Measurements from ENCODE around the gene ARHGAP24.
"Not testable (repeated sequence)": the region's sequence is repeated elsewhere in the genome, so short reads cannot be mapped to it uniquely, and the experiment has no call there.

Gene ARHGAP24

DNA sequence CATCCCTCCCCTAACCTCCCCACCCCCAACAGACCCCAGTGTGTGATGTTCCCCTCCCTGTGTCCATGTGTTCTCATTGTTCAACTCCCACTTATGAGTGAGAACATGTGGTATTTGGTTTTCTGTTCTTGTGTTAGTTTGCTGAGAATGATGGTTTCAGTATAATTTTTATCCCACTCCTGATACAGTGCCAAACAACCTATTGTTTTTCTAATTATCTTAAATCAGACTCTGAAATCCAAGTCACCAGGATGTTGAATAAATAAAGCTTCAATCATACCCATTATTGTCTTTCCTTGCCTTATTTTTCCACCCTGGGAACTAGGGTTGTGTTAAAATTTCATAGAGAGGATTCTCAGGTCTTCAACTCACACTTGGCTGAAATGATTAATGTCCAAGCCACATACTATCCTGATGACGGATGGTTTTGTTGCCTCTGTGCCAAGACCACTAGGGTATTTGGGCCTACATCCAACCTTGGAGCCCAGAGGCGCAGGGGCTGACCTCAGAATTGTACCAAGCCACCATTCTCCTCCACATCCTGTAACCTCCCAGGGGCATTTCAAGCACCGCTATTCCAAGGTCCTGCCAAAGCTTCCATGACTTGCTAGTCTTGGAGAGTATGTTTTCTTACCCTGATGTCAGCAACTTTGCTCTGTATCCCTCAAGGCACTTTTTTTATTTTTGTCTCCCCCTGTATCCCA lies 332.4 kb downstream of the ARHGAP24 start:
- no peak for DNase-seq (ENCODE audit: low read depth, low spot score)

DNA sequence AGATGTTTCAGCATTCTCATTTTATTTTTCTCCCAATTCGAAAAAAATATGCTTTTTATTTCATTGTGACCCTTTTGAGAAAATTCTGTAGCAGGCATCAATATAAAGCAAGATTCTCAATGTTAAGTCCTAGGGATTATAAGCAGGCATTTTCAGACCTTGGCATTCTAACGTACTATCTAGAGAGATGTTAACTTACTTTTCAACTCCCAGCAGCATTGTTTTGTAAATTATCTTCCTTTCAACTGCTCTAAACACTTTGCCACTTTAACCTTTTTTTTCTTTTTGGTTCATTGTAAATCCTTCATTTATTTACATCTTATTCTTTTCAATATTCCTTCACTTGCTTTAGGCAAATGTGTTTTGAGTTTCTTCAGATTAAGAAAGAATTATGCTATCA lies 333.2 kb downstream of the ARHGAP24 start:
- DNase-seq (ENCODE audit: low read depth, low spot score): no peak

DNA sequence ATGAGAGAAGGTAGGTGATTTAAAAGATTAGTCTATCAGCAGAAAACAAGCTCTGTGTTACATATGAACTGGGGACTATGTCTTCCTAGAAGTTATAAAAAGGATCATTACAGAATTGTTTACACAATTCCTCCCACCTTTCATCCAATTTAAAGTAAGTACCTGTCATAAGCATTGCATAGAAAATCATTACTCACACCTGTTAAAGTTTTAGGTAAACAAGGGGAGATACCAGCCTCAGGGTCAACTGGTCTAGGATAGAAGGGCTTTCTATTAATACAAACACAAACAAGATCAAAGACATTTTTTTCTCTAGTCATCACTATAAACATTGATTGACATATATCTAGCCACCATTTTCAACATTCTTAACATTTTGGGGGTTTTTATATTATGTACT lies 333.9 kb downstream of the ARHGAP24 start:
- no peak for DNase-seq (ENCODE audit: low read depth, low spot score)

DNA sequence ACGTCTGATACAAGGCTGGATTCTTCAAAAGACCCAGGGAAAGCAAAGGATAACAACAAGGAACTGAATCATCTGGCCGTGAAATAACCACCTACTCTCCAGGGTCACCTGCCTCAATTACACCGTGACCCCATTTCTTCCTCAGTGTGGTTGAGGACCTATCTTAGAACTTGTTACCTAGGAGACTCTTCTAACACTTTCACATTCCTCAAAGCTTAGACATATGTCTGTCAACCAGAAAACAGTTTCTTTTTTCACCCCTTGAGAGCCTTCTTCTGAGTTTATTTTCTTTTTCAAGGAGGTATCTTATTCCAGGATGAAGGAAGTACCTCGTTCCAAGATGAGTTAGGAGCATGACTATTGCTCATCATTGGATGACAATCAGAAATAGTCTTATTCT lies 337.8 kb downstream of the ARHGAP24 start:
- no peak for DNase-seq (ENCODE audit: low read depth, low spot score)

DNA sequence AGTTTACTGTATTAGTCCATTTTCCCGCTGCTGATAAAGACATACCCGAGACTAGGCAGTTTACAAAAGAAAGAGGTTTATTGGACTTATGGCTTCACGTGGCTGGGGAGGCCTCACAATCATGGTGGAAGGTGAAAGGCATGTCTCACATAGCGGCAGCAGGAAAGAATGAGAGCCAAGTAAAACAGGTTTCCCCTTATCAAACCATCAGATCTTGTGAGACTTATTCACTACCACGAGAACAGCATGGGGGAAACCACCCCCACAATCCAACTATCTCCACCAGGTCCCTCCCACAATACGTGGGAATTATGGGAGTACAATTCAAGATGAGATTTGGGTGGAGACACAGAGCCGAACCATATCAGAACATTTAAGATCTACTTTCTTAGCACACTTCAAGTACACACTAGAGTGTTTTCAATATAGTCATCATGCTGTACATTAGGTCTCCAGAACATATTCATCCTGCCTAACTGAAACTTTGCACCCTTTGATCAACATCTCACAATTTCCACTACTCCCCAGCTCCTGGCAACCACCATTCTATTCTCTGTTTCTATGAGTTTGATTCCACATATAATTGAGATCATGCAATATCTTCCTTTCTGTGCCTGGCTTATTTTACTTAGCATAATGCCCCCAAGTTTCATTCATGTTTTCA lies 341.0 kb downstream of the ARHGAP24 start:
- no peak for DNase-seq (ENCODE audit: low read depth, low spot score)

DNA sequence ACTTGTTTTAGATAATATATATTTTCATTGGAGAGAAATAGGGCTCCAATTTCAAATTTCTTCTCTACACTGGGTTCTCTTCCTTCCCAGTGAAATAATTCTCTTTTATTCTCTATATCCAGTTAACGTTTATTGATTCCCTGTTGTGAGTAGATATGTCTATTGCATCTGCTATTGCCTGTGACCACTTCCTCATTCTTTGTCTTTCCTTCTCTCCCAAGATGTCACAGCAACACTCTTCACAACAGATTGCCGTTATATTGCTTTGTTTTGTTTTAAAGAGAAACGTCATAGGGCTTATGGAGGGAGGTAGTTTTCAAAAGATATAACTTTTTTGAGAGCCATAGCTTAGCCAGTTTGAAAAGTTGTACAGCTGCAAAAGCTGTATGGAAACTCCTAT lies 343.8 kb downstream of the ARHGAP24 start:
- no peak for DNase-seq (ENCODE audit: low read depth, low spot score)

DNA sequence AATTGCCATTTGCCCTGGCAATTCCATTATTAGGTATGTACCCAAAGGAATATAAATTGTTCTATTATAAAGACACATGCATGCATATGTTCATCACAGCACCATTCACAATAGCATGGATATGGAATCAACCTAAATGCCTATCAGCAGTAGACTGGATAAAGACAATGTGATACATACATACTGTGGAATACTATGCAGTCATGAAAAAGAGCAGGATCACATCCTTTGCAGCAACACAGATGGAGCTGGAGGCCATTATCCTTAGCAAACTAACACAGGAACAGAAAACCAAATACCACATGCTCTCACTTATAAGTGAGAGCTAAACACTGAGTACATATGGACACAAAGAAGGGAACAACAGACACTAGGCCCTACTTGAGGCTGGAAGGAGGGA lies 345.2 kb downstream of the ARHGAP24 start:
- not testable (repeated sequence) for DNase-seq (ENCODE audit: low read depth, low spot score)

DNA sequence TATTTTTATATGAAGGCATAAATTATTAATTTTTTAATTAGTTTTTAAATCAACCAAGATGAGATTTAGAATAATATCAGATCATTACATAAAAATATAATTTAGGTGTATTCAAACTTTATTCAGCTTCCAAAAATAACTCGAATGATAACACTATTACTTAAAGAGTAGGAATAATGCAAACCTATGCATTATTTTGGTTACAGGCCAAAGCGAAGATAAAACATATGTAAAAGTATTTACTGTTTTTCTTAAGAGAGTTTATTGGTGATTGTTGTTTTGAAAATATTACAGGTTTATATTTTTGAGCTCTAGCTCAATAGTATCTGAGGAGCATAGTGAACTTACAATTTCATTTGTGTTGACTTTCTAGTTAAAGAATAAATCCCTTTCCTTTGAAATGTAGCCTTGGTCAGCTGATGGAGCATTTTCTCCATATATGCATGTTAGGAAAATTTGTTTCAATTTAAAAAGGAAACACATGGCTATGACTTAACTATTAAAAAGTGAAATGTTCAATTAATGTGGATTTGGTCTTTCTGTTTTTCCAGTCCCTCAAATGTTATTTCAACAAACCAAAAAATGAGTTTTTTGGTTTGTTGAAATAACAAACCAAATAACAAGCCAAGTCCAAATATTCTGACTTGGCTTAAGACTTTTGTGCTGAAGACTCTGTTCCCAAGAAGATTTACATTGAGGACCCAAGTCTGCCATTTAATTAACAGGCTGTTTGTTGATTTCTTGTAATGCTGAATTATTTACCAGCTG lies 346.9 kb downstream of the ARHGAP24 start:
- no peak for DNase-seq (ENCODE audit: low read depth, low spot score)

DNA sequence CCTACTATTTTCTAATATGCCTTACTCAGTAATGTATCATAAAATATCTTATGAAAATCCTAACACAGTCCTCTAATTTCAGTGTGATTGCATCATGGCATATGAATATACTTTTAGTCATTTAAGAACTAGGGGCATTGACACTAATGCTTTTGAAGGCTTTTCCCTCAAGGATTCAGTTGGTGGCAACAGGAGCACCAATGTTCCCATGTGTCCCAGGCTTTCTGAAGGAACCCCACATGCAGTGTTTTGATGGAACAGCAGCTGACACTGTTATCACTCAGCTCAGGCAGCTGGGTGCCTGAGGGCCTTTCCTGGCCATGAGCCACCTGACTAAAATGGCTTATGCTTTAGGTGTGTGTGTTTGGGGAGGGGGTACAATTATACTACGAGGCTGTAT lies 348.3 kb downstream of the ARHGAP24 start:
- DNase-seq (ENCODE audit: low read depth, low spot score): no peak

DNA sequence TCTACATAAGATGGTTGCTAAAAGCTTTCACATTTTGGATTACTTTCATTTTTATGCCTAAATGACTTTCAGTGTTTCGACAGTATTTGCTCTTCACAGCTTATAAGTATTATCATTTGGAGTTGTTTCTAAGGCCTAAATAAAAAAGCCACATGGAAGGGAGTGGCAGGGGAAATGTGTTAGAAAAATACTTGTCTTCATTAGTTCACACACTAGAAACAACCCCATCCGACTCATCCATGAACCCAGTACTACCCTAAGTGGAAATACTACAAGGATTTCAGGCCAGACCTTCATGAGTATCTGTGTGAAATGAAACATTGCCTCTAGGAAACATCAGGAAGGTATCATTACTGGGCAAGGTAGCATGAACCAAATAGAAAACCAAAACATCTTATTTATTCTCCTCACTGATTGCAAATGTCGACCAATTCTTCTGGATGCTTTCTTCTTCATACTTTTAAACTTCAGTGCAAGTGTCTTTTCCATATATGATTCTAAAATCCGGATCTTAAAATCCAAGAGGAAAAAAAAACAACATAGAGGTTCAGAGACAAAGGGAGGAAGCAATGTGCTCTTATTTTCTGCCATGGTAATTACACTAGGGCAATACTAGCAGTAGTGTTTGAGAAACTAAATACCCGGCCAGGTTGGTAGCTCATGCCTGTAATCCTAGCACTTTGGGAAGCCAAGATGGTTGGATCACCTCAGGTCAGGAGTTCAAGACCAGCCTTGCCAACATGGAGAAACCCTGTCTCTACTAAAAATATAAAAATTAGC lies 349.4 kb downstream of the ARHGAP24 start:
- no peak for DNase-seq (ENCODE audit: low read depth, low spot score)

DNA sequence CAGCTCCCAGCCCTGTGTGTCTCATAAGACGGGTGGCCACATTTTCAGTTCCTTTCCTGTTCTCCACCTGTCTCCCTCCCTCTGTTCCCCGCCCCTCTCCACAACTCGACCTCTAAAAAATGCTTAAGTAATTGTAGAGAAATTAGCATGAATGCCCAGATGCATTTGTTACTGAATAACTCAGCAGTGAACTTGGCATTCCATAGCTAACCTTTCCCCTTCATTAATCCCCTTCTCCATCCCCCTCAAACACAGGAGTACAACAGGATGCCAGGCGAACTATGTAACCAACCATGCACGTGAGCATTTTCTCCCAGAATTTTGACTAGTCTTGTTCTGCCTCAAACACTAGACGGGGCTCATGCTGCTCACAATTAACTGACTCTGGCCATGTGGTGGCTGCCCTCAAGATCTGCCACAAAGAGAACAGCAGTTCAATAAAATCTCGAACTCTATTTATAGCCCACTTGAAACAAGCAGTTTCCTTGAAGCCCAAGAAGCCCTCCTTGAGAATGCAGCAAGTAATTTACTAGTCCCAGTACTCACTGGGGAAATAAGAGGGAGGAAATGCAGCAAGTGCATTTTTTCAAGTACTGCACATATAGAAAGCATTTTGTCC lies 351.2 kb downstream of the ARHGAP24 start:
- DNase-seq (ENCODE audit: low read depth, low spot score): peak; percentile 88

DNA sequence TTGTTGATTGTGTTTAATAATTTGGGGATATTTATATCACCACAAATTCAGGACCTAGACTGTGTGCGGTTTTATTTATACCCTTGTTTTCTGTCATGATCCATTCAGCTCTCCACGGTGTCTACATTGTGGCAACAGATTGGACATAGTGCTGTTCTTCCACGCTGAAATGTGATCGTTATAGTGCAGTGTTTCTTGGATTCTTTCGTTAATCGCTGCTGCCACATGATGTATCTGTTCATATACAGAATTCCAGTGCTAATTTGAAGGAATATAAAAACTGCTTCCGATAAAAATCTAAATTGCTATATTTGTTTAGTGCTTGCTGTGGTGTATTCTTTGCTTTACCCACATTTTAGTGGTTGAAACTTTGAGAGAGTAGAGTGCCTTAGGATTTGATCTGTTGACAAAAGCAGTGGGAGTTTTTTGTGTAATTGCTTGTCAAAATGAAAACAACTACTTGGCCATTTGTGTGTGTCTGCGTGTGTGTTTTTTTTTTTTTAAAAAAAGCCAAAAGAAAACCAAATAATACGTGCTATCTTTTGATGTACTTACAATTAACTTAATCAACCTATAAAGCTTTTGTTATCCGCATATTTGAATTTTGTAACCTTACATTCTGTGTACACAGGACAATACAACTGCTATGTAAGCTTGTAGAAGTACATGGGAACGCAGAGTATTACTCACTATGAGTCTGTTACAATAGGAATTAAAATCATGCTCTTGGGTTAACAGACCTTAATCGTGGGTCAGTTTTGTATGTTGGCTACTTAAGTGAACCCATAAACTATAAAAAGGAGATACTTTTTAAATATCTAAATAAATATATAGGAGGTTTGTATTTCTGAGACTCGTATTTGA lies 353.3 kb downstream of the ARHGAP24 start:
- no peak for DNase-seq (ENCODE audit: low read depth, low spot score)

DNA sequence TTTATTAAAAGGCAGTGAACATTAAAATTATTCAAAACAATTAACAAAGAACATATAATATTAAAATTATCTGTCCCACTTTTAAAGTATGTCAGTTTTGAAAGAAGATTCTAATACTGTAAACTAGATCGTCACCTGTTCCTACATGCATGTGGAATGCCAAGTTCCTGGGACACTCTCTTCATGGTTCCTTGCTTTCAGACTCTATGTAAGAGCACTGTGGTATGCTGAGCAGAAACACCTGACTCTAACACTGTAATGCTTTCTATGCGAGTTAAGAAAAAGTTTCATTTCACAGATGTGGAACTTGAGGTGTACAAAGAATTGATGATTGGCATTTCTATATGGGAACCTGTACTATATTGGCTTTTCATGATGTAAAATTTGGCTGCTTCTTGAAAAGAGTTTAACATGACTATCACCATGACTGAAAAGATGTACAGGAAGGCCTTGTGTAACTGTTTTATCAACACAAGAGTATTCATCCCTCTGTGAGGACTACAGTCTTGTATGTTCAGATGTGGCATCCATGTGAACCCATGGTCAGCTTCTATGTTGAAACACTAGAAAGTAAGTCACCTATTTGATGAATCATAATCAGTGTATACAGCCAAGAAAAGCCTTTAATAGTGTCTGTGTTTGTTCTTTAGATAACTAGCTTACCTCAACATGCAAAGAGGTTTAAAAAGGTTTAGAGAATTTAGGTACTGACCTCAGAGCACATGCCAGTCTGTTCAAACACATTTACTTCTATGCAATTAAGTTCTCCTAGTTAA lies 354.5 kb downstream of the ARHGAP24 start:
- DNase-seq (ENCODE audit: low read depth, low spot score): no peak

DNA sequence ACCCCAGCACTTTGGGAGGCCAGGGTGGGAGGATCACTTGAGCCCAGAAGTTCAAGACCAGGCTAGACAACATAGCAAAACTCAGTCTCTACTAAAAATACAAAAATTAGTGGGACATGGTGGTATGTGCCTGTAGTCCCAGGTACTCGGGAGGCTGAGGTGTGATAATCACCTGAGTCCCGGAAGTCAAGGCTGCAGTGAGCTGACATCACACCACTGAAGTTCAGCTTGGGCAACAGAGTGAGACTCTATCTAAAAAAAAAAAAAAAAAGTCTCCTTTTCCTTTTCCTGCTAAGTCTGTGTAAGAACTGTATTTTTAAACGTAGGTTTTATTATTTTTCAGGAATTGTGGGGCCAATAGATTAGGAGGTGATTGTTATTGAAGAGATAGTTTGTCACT lies 356.7 kb downstream of the ARHGAP24 start:
- no peak for DNase-seq (ENCODE audit: low read depth, low spot score)

DNA sequence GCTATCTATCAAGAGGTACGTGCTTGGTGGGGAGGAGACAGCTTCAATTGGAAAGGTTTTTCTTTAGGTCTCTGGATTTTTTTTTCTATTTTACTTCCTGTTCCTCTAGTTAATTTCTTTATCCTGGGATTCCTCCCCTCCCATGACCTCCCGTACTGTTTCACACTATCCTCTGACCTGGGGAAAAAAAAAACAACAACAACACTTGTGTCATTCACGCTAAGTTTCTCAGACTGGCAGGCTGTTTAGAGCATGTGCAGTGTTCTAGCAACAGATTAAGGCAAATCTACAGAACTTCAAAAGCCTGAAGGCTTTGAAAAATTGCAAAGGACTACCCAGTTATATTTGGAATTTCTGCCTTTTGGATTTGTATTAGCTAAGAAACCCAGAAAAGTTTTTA lies 358.4 kb downstream of the ARHGAP24 start:
- no peak for DNase-seq (ENCODE audit: low read depth, low spot score)

DNA sequence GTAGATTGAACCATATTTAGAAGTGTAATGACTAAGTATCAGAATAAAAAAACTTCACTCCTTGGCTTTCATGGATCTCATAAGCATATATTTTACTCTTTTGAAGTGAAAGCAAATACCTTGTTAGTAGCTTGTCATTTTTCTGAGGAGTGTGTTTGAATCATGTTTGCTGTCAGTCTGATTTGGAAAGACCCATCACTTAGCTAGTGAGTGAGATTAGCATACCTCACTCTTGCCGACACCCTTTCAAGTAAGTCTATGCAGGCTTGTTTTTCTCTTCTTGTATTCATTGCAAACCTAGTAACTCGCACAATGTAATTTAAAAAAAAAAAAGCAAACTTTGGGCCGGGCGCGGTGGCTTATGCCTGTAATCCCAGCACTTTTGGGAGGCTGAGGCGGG lies 360.0 kb downstream of the ARHGAP24 start:
- DNase-seq (ENCODE audit: low read depth, low spot score): no peak

DNA sequence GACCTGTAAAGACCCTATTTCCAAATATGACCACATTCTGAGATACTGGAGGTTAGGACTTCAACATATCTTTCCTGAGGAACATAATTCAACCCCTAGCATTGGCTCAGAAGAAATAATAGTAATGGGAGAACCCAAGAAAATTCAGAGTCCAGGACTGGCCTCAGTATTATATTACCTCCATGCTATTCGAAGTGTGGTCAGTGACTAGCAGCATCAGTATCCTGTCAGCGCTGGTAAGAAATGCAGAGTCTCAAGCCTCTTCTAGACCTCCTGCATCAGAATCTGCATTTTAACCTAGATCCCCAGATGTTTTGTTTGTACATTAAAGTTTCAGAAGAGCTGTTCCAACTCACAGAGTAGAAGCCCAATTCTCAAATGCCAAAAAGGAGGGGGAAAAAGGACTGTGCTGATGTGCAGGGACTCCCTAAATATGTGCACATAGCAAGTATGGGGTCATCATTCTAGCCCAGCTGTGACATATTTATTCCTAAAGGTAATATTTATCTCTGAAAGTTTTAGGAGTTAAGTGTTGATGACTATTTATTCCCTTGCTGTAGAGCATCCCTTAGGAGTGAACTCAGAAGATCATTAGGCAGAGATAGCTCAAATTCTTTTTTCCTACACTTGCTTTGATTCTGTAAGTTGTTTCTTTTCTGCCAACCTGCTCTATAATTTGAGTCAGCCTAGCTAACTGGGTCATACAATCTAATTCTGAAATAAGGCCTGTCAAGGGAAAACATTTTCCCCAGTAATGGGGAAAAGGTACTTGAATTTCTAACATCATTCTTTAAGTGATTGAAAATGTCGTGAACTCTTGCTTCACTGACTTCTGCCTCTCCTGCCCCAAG lies 361.9 kb downstream of the ARHGAP24 start:
- DNase-seq (ENCODE audit: low read depth, low spot score): no peak

DNA sequence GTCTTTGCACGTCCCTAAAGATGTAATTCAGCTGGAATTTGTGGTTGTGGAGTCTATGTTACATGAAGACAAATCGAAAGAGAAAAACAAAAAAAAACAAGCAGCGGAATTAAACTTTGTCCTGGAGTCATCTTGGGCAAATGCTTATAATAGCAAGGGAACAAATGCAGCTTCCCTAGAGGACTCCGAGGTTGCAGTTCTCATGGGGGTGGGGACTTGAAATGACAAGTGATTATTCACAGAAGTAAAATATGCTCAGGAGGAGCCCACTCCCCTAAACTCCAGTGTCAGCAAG lies 362.4 kb downstream of the ARHGAP24 start:
- no peak for DNase-seq (ENCODE audit: low read depth, low spot score)

DNA sequence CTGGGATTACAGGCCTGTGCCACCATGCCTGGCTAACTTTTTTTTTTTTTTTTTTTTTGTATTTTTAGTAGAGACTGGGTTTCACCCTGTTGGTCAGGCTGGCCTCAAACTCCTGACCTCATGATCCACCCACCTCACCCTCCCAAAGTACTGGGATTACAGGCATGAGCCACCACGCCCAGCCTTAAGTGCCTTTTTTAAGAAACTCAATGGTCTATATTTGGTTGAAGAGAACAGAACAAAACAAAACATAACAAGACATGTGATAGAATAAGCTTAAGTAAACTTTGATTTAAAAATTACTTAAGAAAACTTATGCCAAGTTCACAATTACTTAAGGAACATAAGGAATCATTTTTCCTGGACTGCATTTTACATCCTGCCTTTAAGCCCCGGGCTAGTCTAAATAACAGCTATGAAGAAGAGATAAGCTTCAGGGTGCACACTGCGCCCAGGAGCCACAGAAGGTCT lies 365.1 kb downstream of the ARHGAP24 start:
- DNase-seq (ENCODE audit: low read depth, low spot score): not testable (repeated sequence)

Data from iPS DF 19.7 (cell line).